Measurements from ENCODE around the gene DIO2.

The DIO2 gene

GRCh38 chr14:80202888-80203562 lies 8.3 kb downstream of the DIO2 start:
- TF ChIP-seq TAF1 (IDR thresholded peaks at IDR 0.05; ENCODE audit: borderline replicate concordance, insufficient read depth, low read length) (no peak), POLR2AphosphoS5 (IDR thresholded peaks at IDR 0.05; ENCODE audit: low read depth, low read length) (no peak), FOXP2 (optimal IDR thresholded peaks at IDR 0.05; ENCODE audit: borderline replicate concordance, extremely low read depth, extremely low read length, insufficient read depth) (no peak), SIN3A (IDR thresholded peaks at IDR 0.05; ENCODE audit: borderline replicate concordance, insufficient read depth, low read length) (no peak)
- TF ChIP-seq, protein P1, sequence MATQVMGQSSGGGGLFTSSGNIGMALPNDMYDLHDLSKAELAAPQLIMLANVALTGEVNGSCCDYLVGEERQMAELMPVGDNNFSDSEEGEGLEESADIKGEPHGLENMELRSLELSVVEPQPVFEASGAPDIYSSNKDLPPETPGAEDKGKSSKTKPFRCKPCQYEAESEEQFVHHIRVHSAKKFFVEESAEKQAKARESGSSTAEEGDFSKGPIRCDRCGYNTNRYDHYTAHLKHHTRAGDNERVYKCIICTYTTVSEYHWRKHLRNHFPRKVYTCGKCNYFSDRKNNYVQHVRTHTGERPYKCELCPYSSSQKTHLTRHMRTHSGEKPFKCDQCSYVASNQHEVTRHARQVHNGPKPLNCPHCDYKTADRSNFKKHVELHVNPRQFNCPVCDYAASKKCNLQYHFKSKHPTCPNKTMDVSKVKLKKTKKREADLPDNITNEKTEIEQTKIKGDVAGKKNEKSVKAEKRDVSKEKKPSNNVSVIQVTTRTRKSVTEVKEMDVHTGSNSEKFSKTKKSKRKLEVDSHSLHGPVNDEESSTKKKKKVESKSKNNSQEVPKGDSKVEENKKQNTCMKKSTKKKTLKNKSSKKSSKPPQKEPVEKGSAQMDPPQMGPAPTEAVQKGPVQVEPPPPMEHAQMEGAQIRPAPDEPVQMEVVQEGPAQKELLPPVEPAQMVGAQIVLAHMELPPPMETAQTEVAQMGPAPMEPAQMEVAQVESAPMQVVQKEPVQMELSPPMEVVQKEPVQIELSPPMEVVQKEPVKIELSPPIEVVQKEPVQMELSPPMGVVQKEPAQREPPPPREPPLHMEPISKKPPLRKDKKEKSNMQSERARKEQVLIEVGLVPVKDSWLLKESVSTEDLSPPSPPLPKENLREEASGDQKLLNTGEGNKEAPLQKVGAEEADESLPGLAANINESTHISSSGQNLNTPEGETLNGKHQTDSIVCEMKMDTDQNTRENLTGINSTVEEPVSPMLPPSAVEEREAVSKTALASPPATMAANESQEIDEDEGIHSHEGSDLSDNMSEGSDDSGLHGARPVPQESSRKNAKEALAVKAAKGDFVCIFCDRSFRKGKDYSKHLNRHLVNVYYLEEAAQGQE (IDR thresholded peaks at IDR 0.05; ENCODE audit: insufficient read depth in 1 of 2, low read depth in 2 of 2, low read length in 2 of 2) = no peak

GRCh38 chr14:80200093-80200492 lies 11.2 kb downstream of the DIO2 start:
- TF ChIP-seq, protein P1 (IDR thresholded peaks at IDR 0.05; ENCODE audit: insufficient read depth in 1 of 2, low read depth in 2 of 2, low read length in 2 of 2) = no peak
- TF ChIP-seq SIN3A (IDR thresholded peaks at IDR 0.05; ENCODE audit: borderline replicate concordance, insufficient read depth, low read length) (no peak), TAF1 (IDR thresholded peaks at IDR 0.05; ENCODE audit: borderline replicate concordance, insufficient read depth, low read length) (no peak), FOXP2 (optimal IDR thresholded peaks at IDR 0.05; ENCODE audit: borderline replicate concordance, extremely low read depth, extremely low read length, insufficient read depth) (no peak), POLR2AphosphoS5 (IDR thresholded peaks at IDR 0.05; ENCODE audit: low read depth, low read length) (no peak)

- TF ChIP-seq POLR2AphosphoS5 (IDR thresholded peaks at IDR 0.05; ENCODE audit: low read depth, low read length) = no peak
- no peak for TF ChIP-seq TAF1 (IDR thresholded peaks at IDR 0.05; ENCODE audit: borderline replicate concordance, insufficient read depth, low read length)
- TF ChIP-seq, protein P1 (IDR thresholded peaks at IDR 0.05; ENCODE audit: insufficient read depth in 1 of 2, low read depth in 2 of 2, low read length in 2 of 2) = no peak
- TF ChIP-seq FOXP2 (optimal IDR thresholded peaks at IDR 0.05; ENCODE audit: borderline replicate concordance, extremely low read depth, extremely low read length, insufficient read depth) = no peak
- no peak for TF ChIP-seq SIN3A (IDR thresholded peaks at IDR 0.05; ENCODE audit: borderline replicate concordance, insufficient read depth, low read length)
These were observed 22.7 kb downstream of the DIO2 start for GRCh38 chr14:80188571-80188970.

DNA sequence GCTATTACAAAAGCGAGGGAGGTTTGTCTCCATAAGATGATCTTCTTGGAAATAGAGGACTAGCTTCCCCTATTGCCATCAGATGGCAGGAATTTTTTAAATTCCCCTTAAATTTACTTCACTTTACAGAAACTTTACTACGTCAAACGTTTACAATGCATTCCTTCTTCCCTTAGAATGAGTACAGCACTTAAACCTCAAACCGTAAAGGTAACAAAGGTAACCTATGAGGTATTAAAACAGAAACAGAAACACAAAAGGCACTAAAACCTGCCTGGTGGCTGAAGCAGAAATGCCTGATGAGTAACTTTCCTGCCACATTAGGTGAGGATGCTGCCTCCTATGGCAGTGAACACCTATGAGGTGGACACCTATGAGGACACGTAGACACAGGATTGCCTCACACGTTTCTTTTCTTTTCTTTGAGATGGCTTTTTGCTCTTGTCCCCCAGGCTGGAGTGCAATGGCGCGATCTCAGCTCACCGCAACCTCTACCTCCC lies 25.0 kb downstream of the DIO2 start:
- TF ChIP-seq FOXP2 (optimal IDR thresholded peaks at IDR 0.05; ENCODE audit: borderline replicate concordance, extremely low read depth, extremely low read length, insufficient read depth) (no peak), TAF1 (IDR thresholded peaks at IDR 0.05; ENCODE audit: borderline replicate concordance, insufficient read depth, low read length) (no peak), SIN3A (IDR thresholded peaks at IDR 0.05; ENCODE audit: borderline replicate concordance, insufficient read depth, low read length) (no peak), POLR2AphosphoS5 (IDR thresholded peaks at IDR 0.05; ENCODE audit: low read depth, low read length) (no peak)
- TF ChIP-seq, protein P1 (IDR thresholded peaks at IDR 0.05; ENCODE audit: insufficient read depth in 1 of 2, low read depth in 2 of 2, low read length in 2 of 2) = no peak

All from PFSK-1 (cell line).